ENCODE data around the gene HLF. TPM values are rescaled to one million over a fixed set of nuclear protein-coding genes. Genes with fewer than 3 reads are reported as not detected.

HLF gene
- total RNA-seq, 1 experiment from 2014 or later: 1.5 TPM

GRCh38 chr17:55266051-55266957, 1.5 kb downstream of the HLF start:
- Histone ChIP-seq H3K27me3 (ENCODE audit: insufficient read depth, low read length) (no peaks in the 10 kb centered on the region), H3K4me2 (ENCODE audit: low read length) (no peak overlapping the region), H3K4me3 (replicated peaks in 1 of 2; ENCODE audit: low read depth in 1 of 2, low read length in 2 of 2) (no peak overlapping the region), H3K36me3 (ENCODE audit: control insufficient read depth in 1 of 2, insufficient read depth in 2 of 2, low read length in 2 of 2) (no peaks in the 10 kb centered on the region), H4K20me1 (ENCODE audit: insufficient read depth) (no peaks in the 10 kb centered on the region), H3K9me2 (ENCODE audit: insufficient read depth) (no peaks in the 10 kb centered on the region), H3K79me2 (ENCODE audit: insufficient read depth, low read length) (no peaks in the 10 kb centered on the region), H3K9ac (ENCODE audit: low read length) (no peak overlapping the region), H3K27ac (ENCODE audit: low read depth, low read length) (no peak overlapping the region), H3K9me3 (ENCODE audit: control insufficient read depth in 1 of 2, insufficient read depth in 1 of 2, low read depth in 1 of 2, low read length in 2 of 2) (no peaks in the 10 kb centered on the region), H3K4me1 (ENCODE audit: control insufficient read depth in 1 of 2, insufficient read depth in 2 of 2, low read length in 2 of 2) (peaks cover 4 to 10% of the 10 kb centered on the region in 2 experiments; a peak in 3 of 4 replicates), H2AFZ (ENCODE audit: low read depth, low read length, poor library complexity, severe bottlenecking) (no peak overlapping the region)
- intact Hi-C loops (cut with micrococcal nuclease): no loop called here
- ChIA-PET RAD21 (ENCODE audit: low non-redundant PET in 1 of 2, low total read pairs in 2 of 2, uncharacterized antibody in 2 of 2, unreplicated experiment in 2 of 2) (no interaction called here), CTCF (no interaction called here), POLR2A (interaction anchor here (0.7 kb wide), 2 partner anchors 28 to 299 kb away, joined by 3 read pairs; no protein-coding TSS in a partner anchor)
- BruUV-seq (replicated peaks): TSS peak; percentile 38
- no peak for DNase-seq (ENCODE audit: low read depth, low spot score)
- TF ChIP-seq ZNF274 (IDR thresholded peaks at IDR 0.05; ENCODE audit: low read depth, low read length) (no peak), JUND (IDR thresholded peaks at IDR 0.05) (no peak), TCF7L2 (IDR thresholded peaks at IDR 0.05; ENCODE audit: borderline replicate concordance, extremely low read depth, insufficient read depth, insufficient read length) (no peak), ZFX (IDR thresholded peaks at IDR 0.05) (no peak), REST (IDR thresholded peaks at IDR 0.05; ENCODE audit: low read depth) (no peak), SRF (IDR thresholded peaks at IDR 0.05; ENCODE audit: low read depth) (no peak), FOSL1 (IDR thresholded peaks at IDR 0.05; ENCODE audit: low read depth) (no peak), ATF3 (IDR thresholded peaks at IDR 0.05) (no peak), YY1 (IDR thresholded peaks at IDR 0.05; ENCODE audit: extremely low read depth, insufficient replicate concordance, low read depth, low read length) (no peak), CBX3 (IDR thresholded peaks at IDR 0.05; ENCODE audit: low read depth) (no peak), EZH2 (IDR thresholded peaks at IDR 0.05) (no peak), SIN3A (IDR thresholded peaks at IDR 0.05; ENCODE audit: low read depth) (no peak), RAD21 (IDR thresholded peaks at IDR 0.05; ENCODE audit: low read depth) (no peak)
- no peak for ATAC-seq

Measured in HCT116 (cell line).